D721Med (cell line): ENCODE results near the gene TMEM116.
"Not testable (repeated sequence)": the region's sequence is repeated elsewhere in the genome, so short reads cannot be mapped to it uniquely, and the experiment has no call there.

Source experiments
- DNase-seq: peaks from one replicate; pipeline ENCODE4 v3.0.0; 2011; ENCODE audit warnings: low spot score; ENCODE audit not compliant: insufficient read length
- FAIRE-seq: peaks from 2 replicates; lab custom pipeline; 2011; peaks lifted over from hg19 to GRCh38; lab: Jason Lieb, UNC
- CTCF ChIP-seq: IDR thresholded peaks from 2 replicates; pipeline ENCODE4 v1.5.1; 2012; ENCODE audit warnings: mild to moderate bottlenecking, control low read depth; ENCODE audit not compliant: insufficient read depth; ENCODE audit errors: missing control alignments

TMEM116 gene

DNA sequence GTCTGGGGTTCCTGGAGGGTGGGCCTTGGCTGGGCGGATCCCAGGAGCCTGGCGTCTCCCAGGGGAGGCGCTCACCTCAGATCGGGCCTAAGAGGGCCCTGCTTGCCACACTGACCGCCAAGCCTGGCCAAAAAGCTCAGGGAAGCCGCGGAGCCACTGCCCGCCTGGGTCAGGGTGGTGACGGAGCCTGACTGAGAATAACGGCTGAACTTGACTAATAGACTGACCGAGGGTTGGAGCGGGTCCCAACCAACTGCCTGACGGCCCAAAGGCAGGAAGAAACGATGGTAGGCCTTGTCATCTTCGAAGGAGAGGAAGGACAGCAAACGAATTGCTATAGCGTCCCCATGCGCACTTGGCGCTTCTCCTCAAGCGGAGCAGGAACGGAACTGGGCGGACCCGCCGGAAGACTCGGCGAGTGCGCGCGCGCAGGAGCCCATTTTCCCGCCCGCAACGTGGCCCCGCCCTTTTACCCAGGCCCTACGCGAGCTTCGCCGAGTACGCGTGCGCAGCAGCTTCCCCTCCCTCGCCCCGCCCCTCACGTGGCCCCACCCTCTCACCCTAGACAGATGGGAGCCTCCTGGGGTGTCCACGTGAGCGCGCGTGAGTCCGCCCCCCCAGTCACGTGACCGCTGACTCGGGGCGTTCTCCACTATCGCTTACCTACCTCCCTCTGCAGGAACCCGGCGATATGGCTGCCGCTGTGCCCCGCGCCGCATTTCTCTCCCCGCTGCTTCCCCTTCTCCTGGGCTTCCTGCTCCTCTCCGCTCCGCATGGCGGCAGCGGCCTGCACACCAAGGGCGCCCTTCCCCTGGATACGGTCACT, at the start of gene TMEM116, which contains the start of gene ERP29:
Gene TMEM116, minus strand, starts transcription at position 391 of the 826 bp plus-strand sequence. CDS start 7,895 bp downstream, outside the sequence.
Gene ERP29, plus strand, starts transcription at position 652 of the 826 bp plus-strand sequence. Its CDS starts 40 bp downstream, at position 692.
- peak; percentile 7 for TF ChIP-seq CTCF
- peak; percentile 96 for DNase-seq
- FAIRE-seq, result no peak

DNA sequence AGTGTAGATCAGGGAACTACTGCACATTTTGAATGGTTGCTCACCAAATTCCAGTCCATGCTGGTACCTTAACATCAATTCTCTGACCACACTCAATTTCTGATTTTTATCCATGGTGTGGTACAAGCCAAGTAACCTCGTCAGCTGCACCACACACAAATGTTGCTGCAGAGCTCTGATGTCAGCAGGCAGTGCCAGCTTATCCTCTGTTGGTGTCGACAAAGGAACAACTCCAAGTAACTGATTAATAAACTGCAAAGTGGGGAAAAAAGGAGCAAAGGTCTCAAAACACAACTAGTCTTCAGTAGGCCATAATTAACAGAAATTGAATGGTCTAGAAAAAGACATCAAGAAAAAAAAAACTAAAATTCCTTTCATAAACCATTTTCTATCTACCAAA, 48.2 kb upstream of the TMEM116 start:
- TF ChIP-seq CTCF, result no peak
- DNase-seq (no peak), FAIRE-seq (no peak)

GRCh38 chr12:112049351-112049750, 36.4 kb upstream of the TMEM116 start:
- FAIRE-seq, result no peak

GRCh38 chr12:112046003-112046402, 33.0 kb upstream of the TMEM116 start:
- no peak for TF ChIP-seq CTCF
- no peak for FAIRE-seq

More at GRCh38 chr12:112049351-112049750, 36.4 kb upstream of the TMEM116 start:
- no peak for DNase-seq
- no peak for TF ChIP-seq CTCF

GRCh38 chr12:112036614-112037013, 23.6 kb upstream of the TMEM116 start:
- FAIRE-seq, result not testable (repeated sequence)

More at GRCh38 chr12:112046003-112046402, 33.0 kb upstream of the TMEM116 start:
- DNase-seq, result no peak

GRCh38 chr12:112035219-112035785, 22.3 kb upstream of the TMEM116 start:
- FAIRE-seq (no peak), DNase-seq (no peak)
- TF ChIP-seq CTCF, result no peak

More at GRCh38 chr12:112036614-112037013, 23.6 kb upstream of the TMEM116 start:
- not testable (repeated sequence) for DNase-seq

DNA sequence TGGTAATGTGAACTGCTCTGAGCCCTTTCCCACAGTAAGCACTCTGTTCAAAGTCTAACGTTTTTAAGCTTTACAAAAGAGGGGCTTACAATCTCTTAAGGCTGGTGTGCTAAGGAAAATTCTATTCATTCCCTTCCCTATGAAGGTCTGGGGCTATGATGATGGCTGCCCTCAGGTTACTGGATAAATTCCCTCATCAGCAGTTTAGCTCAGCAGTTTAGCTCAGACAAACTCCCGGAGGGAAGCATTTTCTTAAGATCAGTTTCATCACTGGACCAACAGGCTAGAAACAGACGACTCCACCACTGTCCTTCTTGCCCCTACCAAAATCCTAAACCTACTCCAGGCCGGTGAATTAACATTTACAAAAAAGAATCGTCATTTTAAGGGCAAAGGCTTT, 19.3 kb upstream of the TMEM116 start:
- DNase-seq (no peak), FAIRE-seq (no peak)
- no peak for TF ChIP-seq CTCF
